Stimulated activated CD8-positive, alpha-beta memory T cell treated with anti-CD3 and anti-CD28 coated beads, Interleukin-4, amount 100 ng/mL, for 1 hour (primary cell): Measurements from ENCODE around the gene FKBP4.
"Not testable (repeated sequence)": the region's sequence is repeated elsewhere in the genome, so short reads cannot be mapped to it uniquely, and the experiment has no call there.

Experiments
- DNase-seq, 2 donors: peaks; one replicate each; pipeline ENCODE4 v3.0.0-alpha.2; 2020; ENCODE audit warnings: low read depth in 2 of 2, low spot score in 1 of 2

The FKBP4 gene, protein sequence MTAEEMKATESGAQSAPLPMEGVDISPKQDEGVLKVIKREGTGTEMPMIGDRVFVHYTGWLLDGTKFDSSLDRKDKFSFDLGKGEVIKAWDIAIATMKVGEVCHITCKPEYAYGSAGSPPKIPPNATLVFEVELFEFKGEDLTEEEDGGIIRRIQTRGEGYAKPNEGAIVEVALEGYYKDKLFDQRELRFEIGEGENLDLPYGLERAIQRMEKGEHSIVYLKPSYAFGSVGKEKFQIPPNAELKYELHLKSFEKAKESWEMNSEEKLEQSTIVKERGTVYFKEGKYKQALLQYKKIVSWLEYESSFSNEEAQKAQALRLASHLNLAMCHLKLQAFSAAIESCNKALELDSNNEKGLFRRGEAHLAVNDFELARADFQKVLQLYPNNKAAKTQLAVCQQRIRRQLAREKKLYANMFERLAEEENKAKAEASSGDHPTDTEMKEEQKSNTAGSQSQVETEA

DNA sequence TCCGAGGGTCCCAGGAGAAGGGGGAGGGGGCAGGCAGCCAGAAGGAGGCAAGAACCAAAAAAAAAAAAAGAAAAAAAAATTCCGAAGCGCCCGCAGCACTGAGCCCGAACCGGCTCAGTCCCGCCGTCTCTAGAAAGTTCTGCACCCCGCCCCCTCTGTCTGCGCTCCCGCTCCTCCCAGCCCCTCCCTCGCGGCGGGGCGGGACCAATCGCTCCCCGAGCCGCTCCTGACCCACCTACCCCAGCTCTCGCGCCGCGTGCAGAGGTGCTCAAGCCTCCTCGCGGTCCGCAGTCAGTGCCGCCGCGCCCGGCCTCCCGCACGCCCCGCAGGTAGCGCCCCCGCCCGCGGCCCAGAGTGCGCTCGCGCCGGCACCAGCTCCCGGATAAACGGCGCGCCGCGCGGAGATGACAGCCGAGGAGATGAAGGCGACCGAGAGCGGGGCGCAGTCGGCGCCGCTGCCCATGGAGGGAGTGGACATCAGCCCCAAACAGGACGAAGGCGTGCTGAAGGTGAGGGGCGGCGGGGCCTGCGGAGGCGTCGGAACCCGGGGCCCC is at the start of gene FKBP4:
FKBP4 (plus strand) TSS at position 235 of the 554 bp plus-strand sequence; CDS start at position 405, 170 bp downstream.
- peak; percentile 78 to 79 for DNase-seq

DNA sequence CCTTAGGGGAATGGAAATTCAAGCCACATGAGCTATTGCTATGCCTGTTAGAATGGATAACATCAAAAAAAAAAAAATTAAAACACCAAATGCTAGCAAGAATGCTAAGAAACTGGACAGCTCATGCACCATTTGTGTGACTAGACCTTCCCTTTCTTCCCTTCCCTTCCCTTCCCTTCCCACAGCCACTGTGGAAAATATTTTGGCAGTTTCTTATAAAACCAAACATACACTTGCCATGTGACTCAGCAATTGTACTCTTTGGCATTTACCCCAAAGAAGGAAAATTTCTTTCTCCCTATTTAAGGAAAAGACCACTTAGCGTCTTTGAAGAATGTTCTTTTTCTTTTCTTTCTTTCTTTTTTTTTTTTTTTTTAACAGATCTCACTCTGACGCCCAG is 49.1 kb upstream of the FKBP4 start:
- no peak for DNase-seq

DNA sequence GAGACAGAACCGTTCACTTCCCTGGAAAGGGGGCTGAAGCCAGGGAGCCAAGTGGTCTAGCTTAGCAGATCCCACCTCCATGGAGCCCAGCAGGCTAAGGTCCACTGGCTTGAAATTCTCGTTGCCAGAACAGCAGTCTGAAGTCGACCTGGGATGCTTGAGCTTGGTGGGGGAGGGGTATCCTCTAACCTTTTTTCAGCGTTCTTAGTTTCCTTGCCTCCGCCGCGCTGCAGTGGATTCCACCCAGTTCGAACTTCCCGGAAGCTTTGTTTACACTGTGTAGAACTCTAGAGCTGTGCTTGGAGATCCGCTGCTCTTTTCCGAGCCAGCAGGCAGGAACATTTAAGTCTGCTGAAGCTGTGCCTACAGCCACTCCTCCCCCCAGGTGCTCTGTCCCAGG is 45.2 kb upstream of the FKBP4 start:
- DNase-seq: no peak

DNA sequence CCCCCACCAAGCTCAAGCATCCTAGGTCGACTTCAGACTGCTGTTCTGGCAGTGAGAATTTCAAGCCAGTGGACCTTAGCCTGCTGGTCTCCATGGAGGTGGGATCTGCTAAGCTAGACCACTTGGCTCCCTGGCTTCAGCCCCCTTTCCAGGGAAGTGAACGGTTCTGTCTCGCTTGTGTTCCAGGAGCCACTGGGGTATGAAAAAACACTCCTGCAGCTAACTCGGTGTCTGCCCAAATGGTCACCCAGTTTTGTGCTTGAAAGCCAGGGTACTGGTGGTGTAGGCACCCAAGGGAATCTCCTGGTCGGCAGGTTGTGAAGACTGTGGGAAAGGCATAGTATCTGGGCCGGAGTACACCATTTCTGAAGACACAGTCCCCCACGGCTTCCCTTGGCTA is 44.6 kb upstream of the FKBP4 start:
- DNase-seq: no peak

DNA sequence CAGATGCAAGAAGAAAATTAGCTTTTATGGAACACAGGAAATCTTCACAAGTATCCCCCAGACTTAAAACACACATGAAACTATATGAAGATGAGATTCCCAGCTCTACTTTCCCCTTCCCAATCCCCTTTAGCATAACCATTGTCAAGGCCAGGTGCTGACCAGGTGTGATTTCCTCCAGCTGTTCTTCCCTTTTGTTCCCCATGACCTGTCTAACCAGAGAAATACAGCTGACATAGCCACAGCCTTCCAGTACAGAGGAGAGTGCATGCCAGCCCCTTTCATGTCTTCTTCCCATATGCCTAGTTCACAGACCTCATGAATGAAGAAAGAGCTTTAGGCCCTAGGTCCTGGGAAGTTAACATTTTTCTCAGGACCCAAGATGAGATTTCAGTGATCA is 43.5 kb upstream of the FKBP4 start:
- no peak for DNase-seq

DNA sequence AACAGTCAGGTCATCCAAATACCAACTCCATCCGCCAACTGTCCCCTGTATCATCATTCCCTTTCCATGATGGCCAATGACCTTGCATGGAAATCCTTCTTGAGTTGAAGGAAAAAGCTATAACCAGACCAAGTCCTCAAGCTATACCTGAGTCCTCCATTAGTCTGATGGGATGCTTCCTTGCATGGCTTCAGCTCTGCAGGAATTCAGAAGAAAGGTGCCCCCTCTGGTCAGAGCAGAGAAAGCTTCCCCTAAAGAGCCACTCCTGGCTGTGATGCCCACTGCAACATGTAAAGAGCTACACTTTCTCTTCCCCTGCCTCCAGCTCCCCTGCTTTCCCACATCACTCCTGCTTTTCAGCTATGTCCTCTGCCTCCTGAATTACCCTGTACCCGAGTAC is 43.1 kb upstream of the FKBP4 start:
- no peak for DNase-seq

DNA sequence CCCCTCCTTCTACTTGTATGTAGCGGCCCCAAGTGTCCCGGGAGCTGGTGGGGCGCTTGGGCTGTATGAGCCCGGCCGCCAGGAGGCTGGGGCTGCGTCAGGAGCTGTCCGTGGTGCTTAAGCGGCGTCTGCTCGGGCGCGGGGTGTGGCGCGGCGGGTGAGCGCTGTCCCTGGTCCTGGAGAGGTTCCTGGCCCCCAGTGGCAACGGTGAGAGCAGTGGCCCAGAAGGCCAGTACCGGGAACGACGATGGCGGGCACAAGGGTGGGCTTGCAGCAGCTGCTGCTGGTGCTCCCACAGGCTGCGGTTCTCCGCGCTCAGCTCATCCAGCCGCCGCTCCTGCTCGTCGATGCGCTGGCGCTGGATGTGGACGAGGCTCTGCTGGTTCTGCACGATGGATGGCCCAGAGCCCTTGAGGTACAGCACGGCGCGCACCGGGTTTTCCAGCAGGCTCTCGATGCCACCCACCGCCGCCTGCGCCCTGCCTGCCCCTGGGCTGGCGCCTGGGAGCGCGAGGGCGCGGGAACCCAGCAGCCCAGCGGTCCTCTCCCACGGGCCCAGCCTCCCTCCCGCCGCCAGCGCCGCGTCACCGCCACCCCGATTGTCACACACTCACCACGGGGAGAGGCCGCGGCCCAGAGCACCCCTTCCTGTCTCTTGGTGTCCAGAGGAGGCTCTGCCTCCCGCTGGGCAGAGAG is 41.9 kb upstream of the FKBP4 start:
- DNase-seq: peak; percentile 21 to 53

DNA sequence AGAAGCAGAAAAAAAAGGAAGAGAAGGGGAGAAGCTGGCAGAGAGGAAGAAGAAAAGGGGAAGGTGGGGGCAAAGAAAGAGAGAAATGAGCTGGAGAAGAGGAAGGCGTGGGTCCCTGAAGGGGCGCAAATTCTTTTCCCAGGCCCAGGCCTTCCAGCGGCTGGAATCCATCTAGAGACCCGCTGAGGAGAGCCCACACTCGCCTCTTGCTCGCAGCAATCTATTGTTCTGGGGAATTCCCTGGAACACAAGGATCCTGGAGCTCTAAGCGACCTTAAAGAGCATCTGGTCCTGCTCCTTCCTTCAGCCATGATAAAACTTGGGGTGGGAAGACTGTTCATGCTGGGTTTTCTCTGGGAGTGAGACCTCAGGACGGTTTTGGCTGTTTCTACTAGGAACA is 41.2 kb upstream of the FKBP4 start:
- DNase-seq: no peak

DNA sequence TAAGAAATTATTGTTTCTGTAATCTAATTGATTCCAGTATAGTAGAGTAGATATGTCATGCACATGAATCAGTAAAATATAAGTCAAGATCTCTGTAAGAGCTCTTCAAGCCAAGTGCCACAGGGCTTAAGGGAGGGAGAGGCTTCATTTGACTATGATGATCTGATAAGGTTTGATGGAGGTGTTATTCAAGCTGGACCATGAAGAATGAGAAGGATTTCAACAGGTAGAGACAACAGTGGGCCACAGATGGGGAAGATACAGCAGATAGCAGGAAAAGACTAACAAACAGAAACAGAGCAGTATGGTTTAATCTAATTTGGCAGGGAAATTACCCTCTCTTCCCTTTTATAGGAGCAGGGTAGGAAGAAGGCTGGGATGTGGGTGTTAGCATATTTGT is 40.6 kb upstream of the FKBP4 start:
- no peak for DNase-seq

DNA sequence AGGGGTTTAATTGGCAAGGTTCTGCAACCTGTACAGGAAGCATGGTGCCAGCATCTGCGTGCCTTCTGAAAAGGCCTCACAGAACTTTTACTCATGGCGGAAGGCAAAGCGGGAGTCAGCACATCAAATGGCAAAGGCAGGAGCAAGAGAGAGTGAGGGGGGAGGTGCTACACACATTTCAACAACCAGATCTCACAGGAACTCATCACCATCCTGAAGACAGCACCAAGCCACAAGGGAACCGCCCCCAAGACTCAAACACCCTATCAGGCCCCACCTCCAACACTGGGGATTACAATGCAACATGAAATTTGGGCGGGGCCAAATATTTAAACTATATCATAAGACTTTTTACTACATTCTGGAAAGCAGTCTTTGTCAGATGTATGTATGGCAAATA is 38.0 kb upstream of the FKBP4 start:
- no peak for DNase-seq

DNA sequence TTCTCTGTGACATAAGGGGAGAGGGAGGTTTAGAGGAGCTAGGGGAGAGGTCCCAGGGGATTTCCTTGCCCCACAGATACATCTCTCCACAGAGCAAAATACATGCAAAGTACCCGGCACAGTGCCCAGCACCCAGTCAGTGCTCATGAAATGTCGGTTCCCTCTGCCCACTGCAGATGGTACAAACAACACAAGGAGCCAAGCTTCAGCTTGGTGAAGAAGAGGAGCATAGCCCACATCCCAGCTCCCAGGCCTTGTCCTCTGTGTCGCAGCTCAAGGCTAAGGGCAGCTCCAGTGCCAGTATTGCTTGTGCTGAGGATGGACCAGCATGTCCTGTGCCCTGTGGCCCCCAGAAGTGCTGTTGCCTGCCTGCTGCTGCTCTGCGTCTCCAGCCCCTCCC is 35.0 kb upstream of the FKBP4 start:
- DNase-seq: no peak

DNA sequence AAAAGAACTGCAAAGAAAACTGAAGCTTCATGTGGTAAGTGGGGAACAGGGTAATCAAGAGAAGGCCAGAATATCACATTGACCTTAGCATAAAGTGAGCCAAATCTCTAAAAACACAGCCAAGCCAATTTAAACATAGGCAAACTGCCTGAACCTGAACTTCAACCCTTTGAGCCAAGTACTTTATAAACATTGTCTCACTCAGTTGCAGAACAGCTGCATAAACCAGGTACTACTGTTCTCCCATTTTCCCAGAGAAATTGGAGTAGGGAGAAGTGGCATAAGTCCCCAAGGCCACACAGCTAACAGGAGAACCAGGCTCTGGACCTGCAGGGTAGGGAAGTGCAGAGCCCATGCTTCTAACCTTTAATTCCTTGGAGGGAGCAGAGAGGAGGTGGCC is 30.4 kb upstream of the FKBP4 start:
- DNase-seq: no peak

DNA sequence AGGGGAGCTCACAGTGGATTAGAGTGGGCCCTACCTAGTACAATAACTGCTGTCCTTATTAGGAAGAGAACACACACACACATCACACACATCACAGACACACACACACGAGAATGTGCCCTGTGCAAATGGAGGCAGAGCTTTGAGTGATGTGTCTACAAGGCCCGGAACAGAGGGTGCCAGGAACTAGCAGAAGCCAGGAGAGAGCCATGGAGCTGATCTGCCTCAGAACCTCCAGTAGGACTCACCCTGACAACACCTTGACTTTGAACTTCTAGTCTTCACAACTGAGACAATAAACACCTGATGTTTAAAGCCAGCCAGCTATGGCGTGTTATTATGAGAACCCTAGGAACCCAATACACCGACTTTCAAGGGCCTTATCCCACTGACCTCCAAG is 29.7 kb upstream of the FKBP4 start:
- no peak for DNase-seq

DNA sequence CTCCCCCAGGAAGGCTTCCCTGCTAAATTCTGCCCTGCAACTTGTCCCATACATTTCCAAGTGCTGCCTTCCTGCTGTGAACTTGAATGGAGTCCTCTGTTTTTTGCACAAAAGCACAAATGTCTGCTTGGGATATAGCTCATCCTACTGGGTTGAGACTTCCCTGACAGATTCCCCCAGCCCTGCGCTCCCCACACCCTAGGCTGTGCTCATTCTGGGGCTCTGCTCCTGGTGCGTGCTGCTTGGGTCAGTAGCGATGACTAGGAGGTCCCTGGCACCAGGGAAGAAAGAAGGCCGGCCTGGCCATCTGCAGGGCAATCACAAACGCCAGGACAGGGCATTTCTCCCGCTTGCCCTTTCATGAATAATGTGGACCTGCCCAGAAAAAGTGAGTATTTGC is 29.2 kb upstream of the FKBP4 start:
- no peak for DNase-seq

DNA sequence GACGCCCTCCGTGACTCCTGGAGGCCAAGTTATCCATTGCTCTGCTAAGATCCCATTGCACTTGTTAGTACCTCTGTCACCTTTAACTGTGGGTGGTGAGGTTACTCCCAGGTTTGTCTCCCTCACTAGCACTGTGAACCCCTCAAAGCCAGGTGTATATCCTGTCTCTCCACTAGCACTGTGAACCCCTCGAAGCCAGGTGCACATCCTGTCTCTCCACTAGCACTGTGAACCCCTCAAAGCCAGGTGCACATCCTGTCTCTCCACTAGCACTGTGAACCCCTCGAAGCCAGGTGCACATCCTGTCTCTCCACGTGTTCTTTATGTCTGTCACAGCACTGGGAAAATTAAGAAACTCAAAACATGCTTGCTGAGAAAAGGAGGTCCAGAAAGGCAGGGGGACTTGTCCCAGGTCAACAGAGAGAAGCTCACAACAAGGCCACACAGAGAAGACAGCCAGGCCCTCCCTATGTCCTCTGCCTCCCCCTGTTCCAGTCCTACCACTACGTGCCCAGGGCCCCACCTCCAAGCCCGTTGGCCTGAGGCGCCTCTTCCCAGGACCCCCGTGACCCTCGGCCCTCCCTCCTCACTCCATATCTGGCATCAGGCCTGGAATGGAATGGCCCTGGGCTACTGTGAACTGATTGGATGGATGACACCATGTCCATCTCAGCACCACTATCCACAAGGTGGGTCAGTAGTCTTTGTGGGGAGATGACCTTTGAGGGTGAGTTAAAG is 26.4 kb upstream of the FKBP4 start:
- DNase-seq: no peak

DNA sequence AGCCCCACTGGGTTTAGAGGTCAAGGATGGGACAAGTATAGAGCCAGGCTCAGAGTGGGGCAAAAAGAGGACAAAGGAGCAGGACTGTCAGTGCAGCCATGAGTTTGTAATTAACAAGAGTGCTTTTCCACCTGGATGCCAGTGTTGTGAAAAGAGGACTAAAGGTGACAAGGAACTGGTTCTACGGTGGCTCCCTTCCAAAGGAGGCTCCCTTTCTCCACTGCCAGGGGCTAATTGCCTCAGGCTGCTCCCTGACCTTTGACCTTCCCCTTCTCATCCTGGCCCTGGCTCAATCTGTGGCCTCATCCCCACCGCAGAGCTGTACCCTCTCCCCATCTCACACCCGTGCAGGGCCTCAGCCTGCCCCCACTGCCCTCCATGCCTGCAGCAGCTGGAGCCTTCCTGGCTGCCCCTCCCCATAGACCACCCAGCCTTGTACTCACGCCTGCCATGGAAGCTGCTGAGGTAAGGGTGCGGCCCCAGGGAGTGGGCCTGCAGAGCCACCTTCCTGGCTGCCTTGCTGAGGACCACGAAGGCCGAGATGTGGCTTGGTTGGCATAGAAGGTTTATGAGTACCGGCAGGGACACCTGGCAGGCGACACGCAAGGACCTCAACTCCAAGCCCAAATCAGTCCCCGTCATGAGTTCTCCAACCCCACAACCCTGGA is 24.8 kb upstream of the FKBP4 start:
- no peak for DNase-seq

DNA sequence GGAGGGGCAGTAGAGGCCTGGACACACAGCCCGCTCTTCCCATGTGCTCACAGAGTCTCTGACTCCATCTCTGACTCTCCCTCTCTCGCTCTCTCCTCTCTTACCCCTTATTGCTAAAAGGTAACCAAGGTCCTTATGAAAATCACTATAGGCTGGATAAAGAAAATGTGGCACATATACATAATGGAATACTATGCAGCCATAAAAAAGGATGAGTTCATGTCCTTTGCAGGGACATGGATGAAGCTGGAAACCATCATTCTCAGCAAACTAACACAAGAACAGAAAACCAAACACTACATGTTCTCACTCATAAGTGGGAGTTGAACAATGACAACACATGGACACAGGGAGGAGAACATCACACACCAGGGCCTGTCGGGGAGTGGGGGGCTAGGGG is 24.2 kb upstream of the FKBP4 start:
- not testable (repeated sequence) for DNase-seq

DNA sequence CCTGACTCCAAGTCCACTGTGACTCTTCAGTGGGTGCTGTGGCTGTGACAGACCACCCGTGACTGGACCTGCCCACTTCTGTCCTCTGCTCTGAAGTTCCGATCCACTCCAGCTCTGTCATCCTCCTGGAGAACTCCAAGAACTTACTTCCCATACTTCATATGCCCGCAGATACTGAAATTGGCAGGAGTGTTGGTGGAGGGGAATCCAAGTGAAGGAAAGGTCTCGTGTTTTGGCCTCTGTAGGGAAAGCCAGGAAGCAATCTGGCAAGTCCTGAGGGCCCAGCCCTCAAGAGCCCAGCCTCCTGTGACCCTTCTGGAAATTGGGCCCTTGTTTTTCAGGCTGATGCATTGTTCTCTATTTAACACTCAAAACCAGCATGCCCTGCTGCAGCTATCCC is 22.4 kb upstream of the FKBP4 start:
- no peak for DNase-seq

DNA sequence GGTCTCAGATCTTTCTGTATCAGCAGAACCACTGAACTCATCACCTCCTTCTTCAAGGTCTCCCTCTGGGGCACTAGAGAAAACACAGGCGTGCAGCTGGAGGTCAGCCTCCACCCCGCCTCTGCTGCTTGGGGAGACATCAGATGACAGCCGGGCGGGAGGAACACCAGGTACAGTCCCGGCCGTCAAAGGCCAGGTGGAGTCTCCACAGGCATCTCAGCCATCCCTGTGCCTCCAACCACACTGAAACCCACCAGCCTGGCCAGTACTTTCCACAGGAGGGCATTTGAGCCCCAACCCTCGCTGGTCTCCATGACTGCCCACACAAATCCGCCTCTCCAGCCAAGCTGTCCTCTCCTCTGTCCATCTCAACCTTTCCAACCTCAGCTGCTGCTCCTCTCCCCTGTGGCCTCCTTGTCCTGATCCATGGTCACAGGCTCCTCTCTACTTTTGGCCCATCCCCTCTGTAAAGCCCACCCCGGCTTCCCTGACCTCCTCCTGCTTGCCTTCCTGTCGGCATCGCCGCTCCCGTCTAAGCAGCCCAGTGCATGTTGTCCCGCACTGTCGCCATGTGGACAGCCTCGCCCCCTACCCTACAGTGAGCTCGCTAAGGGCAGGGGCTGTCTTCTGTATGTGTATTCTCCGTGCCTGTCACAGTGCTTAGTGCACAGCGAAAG is 21.4 kb upstream of the FKBP4 start:
- DNase-seq: no peak

DNA sequence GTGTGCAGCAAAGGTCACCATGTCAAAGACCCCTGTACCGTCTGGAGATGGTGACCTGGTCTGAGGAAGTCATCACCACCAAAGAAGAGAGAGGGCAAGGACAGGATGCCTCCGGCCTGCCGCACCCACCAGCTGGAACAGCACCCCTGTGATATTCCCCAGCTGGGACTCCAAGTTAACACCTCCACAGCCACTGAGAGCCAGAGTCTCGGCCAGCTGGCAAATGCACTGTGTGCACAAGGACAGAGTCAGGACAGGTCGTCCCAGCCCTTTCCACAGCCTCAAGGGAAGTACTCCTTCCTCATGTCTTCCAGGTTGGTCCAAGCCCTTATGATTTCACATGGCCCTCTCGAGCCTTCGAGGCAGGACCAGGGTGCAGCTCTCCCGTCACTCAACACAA is 19.3 kb upstream of the FKBP4 start:
- DNase-seq: no peak
